HG02852 (cell line): ENCODE results near the gene MCF2L.
"Not testable (repeated sequence)": the region's sequence is repeated elsewhere in the genome, so short reads cannot be mapped to it uniquely, and the experiment has no call there.

Experiments used
- ATAC-seq: cut with Tn5 transposase; IDR thresholded peaks from one replicate; pipeline ENCODE4 v1.9.1; 2021; ENCODE audit warnings: mild to moderate bottlenecking, moderate library complexity; ENCODE audit not compliant: unreplicated experiment

MCF2L gene

GRCh38 chr13:113092776-113093579, 124.0 kb downstream of the MCF2L start:
- no peak for ATAC-seq

GRCh38 chr13:113093580-113094409, 124.8 kb downstream of the MCF2L start:
- no peak for ATAC-seq

GRCh38 chr13:113094410-113094800, 125.4 kb downstream of the MCF2L start:
- no peak for ATAC-seq

- ATAC-seq, result no peak
Measured at GRCh38 chr13:113095146-113096051, 126.4 kb downstream of the MCF2L start.

- ATAC-seq, result no peak
Measured at GRCh38 chr13:113096052-113096744, 127.2 kb downstream of the MCF2L start.

- ATAC-seq, result no peak
Measured at GRCh38 chr13:113096745-113097305, 127.8 kb downstream of the MCF2L start.

GRCh38 chr13:113097651-113098050, 128.6 kb downstream of the MCF2L start:
- no peak for ATAC-seq

- no peak for ATAC-seq
Measured at GRCh38 chr13:113098162-113098732, 129.2 kb downstream of the MCF2L start.

GRCh38 chr13:113099142-113099541, 130.1 kb downstream of the MCF2L start:
- no peak for ATAC-seq

- ATAC-seq, result not testable (repeated sequence)
Measured at GRCh38 chr13:113102302-113102701, 133.3 kb downstream of the MCF2L start.

- ATAC-seq, result no peak
Measured at GRCh38 chr13:113102727-113103126, 133.7 kb downstream of the MCF2L start.

- ATAC-seq, result no peak
Measured at GRCh38 chr13:113103646-113104045, 134.6 kb downstream of the MCF2L start.

GRCh38 chr13:113105032-113105920, 136.3 kb downstream of the MCF2L start, which contains the start of gene F7:
Gene F7 (plus strand): TSS chr13:113105791. CDS start chr13:113105842, 51 bp downstream.
- ATAC-seq, result no peak

- ATAC-seq, result no peak
Measured at GRCh38 chr13:113105921-113106452, 137.0 kb downstream of the MCF2L start.

GRCh38 chr13:113106711-113107351, 137.8 kb downstream of the MCF2L start:
- no peak for ATAC-seq

GRCh38 chr13:113108521-113108920, 139.5 kb downstream of the MCF2L start:
- ATAC-seq, result not testable (repeated sequence)

- no peak for ATAC-seq
Measured at GRCh38 chr13:113109151-113110047, 140.4 kb downstream of the MCF2L start.
